SK-N-SH (cell line): Measurements from ENCODE around the gene ACAP3.

Source experiments
- CTCF ChIP-seq: fragments of 200-600 bp; sonication (generic); IDR thresholded peaks from 2 replicates; pipeline ENCODE4 v1.6.1; 2017; ENCODE audit warnings: antibody characterized with exemption, mild to moderate bottlenecking, moderate library complexity
- EP300 ChIP-seq, 2 experiments: IDR thresholded peaks; 2 replicates each; pipeline versions ENCODE4 v1.4.0 to v1.6.1; 2012; ENCODE audit warnings: borderline replicate concordance in 1 of 2, low read depth in 1 of 2, low read length in 1 of 2
- FOSL2 ChIP-seq: IDR thresholded peaks from 2 replicates; pipeline ENCODE4 v1.4.0; 2012; ENCODE audit warnings: low read depth, mild to moderate bottlenecking, moderate library complexity, borderline replicate concordance
- FOXM1 ChIP-seq: IDR thresholded peaks from 2 replicates; pipeline ENCODE4 v1.4.0; 2012; ENCODE audit warnings: low read depth, mild to moderate bottlenecking
- MXI1 ChIP-seq: IDR thresholded peaks from 2 replicates; pipeline ENCODE4 v1.6.1; 2012; ENCODE audit warnings: mild to moderate bottlenecking, low read depth, low read length, improper control_type of control experiment
- RCOR1 ChIP-seq: fragments of 150-350 bp; IDR thresholded peaks from 2 replicates; pipeline ENCODE4 v1.6.1; 2017; ENCODE audit warnings: antibody characterized with exemption, low read length
- REST ChIP-seq: IDR thresholded peaks from 2 replicates; pipeline ENCODE4 v1.6.1; 2012; ENCODE audit warnings: mild to moderate bottlenecking, low read depth, low read length, moderate library complexity
- RFX5 ChIP-seq: IDR thresholded peaks from 2 replicates; pipeline ENCODE4 v1.6.1; 2012; ENCODE audit warnings: mild to moderate bottlenecking, improper control_type of control experiment, low read length
- SIN3A ChIP-seq: IDR thresholded peaks from 2 replicates; pipeline ENCODE4 v1.6.1; 2012; ENCODE audit warnings: low read depth, mild to moderate bottlenecking, low read length, moderate library complexity, borderline replicate concordance
- TAF1 ChIP-seq: IDR thresholded peaks from 2 replicates; pipeline ENCODE4 v1.6.1; 2012; ENCODE audit warnings: low read depth, mild to moderate bottlenecking, low read length, moderate library complexity, borderline replicate concordance
- USF2 ChIP-seq: fragments of 150-350 bp; IDR thresholded peaks from 2 replicates; pipeline ENCODE4 v1.6.1; 2017; ENCODE audit warnings: antibody characterized with exemption, low read length, low read depth, borderline replicate concordance
- YY1 ChIP-seq: IDR thresholded peaks from 2 replicates; pipeline ENCODE4 v1.4.0; 2012; ENCODE audit warnings: low read depth, mild to moderate bottlenecking

- TF ChIP-seq TAF1 (no peak), USF2 (no peak), CTCF (no peak), SIN3A (no peak), FOXM1 (no peak), RCOR1 (no peak), EP300 (IDR thresholded peaks at IDR 0.05; ENCODE audit: borderline replicate concordance in 1 of 2, low read depth in 1 of 2, low read length in 1 of 2) (no peak), MXI1 (no peak), FOSL2 (no peak), YY1 (no peak), RFX5 (no peak), REST (no peak)
Observed at GRCh38 chr1:1275836-1276235, 31.9 kb downstream of the ACAP3 start.
